ENCODE measurements around the gene CFAP100. TPM values are rescaled to one million over a fixed set of nuclear protein-coding genes. Genes with fewer than 3 reads are reported as not detected.
A peak's percentile ranks its signal among the peaks of the same experiment; 100 is the strongest.

CFAP100 gene
- total and polyA plus RNA-seq, 10 donors: not detected

- Histone ChIP-seq H3K27ac (peak overlapping the region in 3 of 8 donors; percentile 58 to 72 (median 72)), H3K4me3 (no peak overlapping the region), H3K4me1 (peaks cover 24 to 90% (median 55%) of the 10 kb centered on the region in 6 donors), H3K36me3 (peaks cover 8 to 89% (median 85%) of the 10 kb centered on the region in 6 donors), H3K27me3 (replicated peaks in 1 of 7) (no peaks in the 10 kb centered on the region), H3K9me3 (no peaks in the 10 kb centered on the region)
- DNase-seq: peak; percentile 66
- intact Hi-C loops (cut with DNase I; ENCODE audit: low total_unique reads): no loop called here
- no peak for TF ChIP-seq POLR2AphosphoS5 (IDR thresholded peaks at IDR 0.05)
- no peak for TF ChIP-seq POLR2A (IDR thresholded peaks at IDR 0.05)
- TF ChIP-seq CTCF (IDR thresholded peaks at IDR 0.05 in 8 of 11, conservative IDR thresholded peaks at IDR 0.05 in 3 of 11): no peak
- 71 to 90% (median 82%) methylated on average over 13 of the region's 13 CpGs for WGBS, 5 donors
Observed at GRCh38 chr3:126468028-126468891, 73.6 kb downstream of the CFAP100 start.

- Histone ChIP-seq H3K36me3 (peaks cover 8 to 77% (median 74%) of the 10 kb centered on the region in 6 donors), H3K4me1 (peaks cover 34 to 98% (median 67%) of the 10 kb centered on the region in 6 donors), H3K9me3 (no peaks in the 10 kb centered on the region), H3K27me3 (replicated peaks in 1 of 7) (no peaks in the 10 kb centered on the region), H3K27ac (peak overlapping the region in 1 of 8 donors; percentile 24), H3K4me3 (no peak overlapping the region)
- DNase-seq: peak; percentile 58
- intact Hi-C loops (cut with DNase I; ENCODE audit: low total_unique reads): no loop called here
- peak in 1 of 3 donors; percentile 16 for TF ChIP-seq POLR2AphosphoS5 (IDR thresholded peaks at IDR 0.05)
- TF ChIP-seq CTCF (IDR thresholded peaks at IDR 0.05 in 8 of 11, conservative IDR thresholded peaks at IDR 0.05 in 3 of 11): no peak
- WGBS, 5 donors: 91 to 96% (median 93%) methylated on average over 11 of the region's 11 CpGs
Observed at GRCh38 chr3:126469479-126469878, 74.8 kb downstream of the CFAP100 start.

GRCh38 chr3:126472277-126473006 is 77.7 kb downstream of the CFAP100 start:
- DNase-seq: peak; percentile 89
- Histone ChIP-seq H3K4me3 (peak overlapping the region in 5 of 8 donors; percentile 9 to 90 (median 65)), H3K9me3 (no peaks in the 10 kb centered on the region), H3K4me1 (peaks cover 34 to 83% (median 60%) of the 10 kb centered on the region in 6 donors), H3K27me3 (replicated peaks in 1 of 7) (no peaks in the 10 kb centered on the region), H3K36me3 (peaks cover 0 to 48% (median 44%) of the 10 kb centered on the region in 6 donors), H3K27ac (peak overlapping the region in 7 of 8 donors; percentile 30 to 84 (median 76))
- TF ChIP-seq POLR2AphosphoS5 (IDR thresholded peaks at IDR 0.05) (peak in 2 of 3 donors; percentile 48 to 80), POLR2A (IDR thresholded peaks at IDR 0.05) (no peak), CTCF (IDR thresholded peaks at IDR 0.05 in 8 of 11, conservative IDR thresholded peaks at IDR 0.05 in 3 of 11) (peak in 3 of 11 experiments; percentile 9 to 18 (median 15))
- intact Hi-C loops (cut with DNase I; ENCODE audit: low total_unique reads): no loop called here
- WGBS, 5 donors: 36 to 53% (median 42%) methylated on average over 8 of the region's 8 CpGs
